Activated CD4-positive, alpha-beta memory T cell treated with anti-CD3 and anti-CD28 coated beads, Interleukin-2, amount 10 ng/mL, durations not matched to agents 7 days and 5 days (primary cell): ENCODE data around the gene SEZ6L. TPM values are rescaled to one million over a fixed set of nuclear protein-coding genes. Genes with fewer than 3 reads are reported as not detected.
"Not testable (repeated sequence)": the region's sequence is repeated elsewhere in the genome, so short reads cannot be mapped to it uniquely, and the experiment has no call there.

Experiments
- CTCF ChIA-PET: fragments of 350-600 bp; sonication (Branson Sonifier 250); formaldehyde crosslinking; loops from one replicate; lab custom pipeline; 2021; ENCODE audit warnings: antibody characterized with exemption, inconsistent platforms; lab: Charles Lee
- POLR2A ChIA-PET: fragments of 350-600 bp; sonication (Branson Sonifier 250); formaldehyde crosslinking; loops from one replicate; lab custom pipeline; 2021; ENCODE audit warnings: antibody characterized with exemption; lab: Charles Lee
- DNase-seq: peaks from one replicate; pipeline ENCODE4 v3.0.0-alpha.2; 2020
- H3K27ac Mint-ChIP-seq: one replicate; pipeline ENCODE4 v1.8.0; 2021; ENCODE audit warnings: mild to moderate bottlenecking, mixed read lengths
- H3K27me3 Mint-ChIP-seq: one replicate; pipeline ENCODE4 v1.8.0; 2021; ENCODE audit warnings: mixed read lengths
- H3K36me3 Mint-ChIP-seq: one replicate; pipeline ENCODE4 v1.8.0; 2021; ENCODE audit warnings: low read depth, mixed read lengths
- H3K4me1 Mint-ChIP-seq: one replicate; pipeline ENCODE4 v1.8.0; 2021; ENCODE audit warnings: mixed read lengths
- H3K4me3 Mint-ChIP-seq: one replicate; pipeline ENCODE4 v1.8.0; 2021; ENCODE audit warnings: mild to moderate bottlenecking, mixed read lengths
- H3K9me3 Mint-ChIP-seq: one replicate; pipeline ENCODE4 v1.8.0; 2021; ENCODE audit warnings: mixed read lengths
- total RNA-seq, 2 experiments: library from RNA; stranded (reverse); gene quantifications; one replicate each; pipeline ENCODE4 v1.2.3, GENCODE V29; 2021

The SEZ6L gene
- total RNA-seq, 2 experiments from 2014 or later = not detected

DNA sequence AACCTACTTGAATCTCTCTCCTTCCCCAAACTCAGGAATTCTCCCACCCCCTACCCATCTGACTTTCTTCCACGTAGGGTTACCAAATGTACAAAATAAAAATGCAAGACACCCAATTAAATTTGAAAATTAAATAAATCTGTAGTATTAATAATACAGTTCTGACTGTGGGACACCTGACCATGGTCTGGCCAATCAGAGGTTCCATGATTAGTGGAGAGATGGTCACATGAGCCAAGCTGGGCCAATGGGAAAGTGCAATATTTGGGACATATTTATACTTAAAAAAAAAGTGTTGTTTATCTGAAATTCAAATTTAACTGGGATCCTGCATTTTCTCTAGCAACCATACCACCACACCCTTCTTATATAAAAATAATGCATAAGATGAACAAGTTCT is 230.0 kb downstream of the SEZ6L start:
- H3K27me3 Mint-ChIP-seq = peaks cover 1% of the 10 kb centered on the region
- no peaks in the 10 kb centered on the region for H3K9me3 Mint-ChIP-seq
- H3K4me3 Mint-ChIP-seq = no peak overlapping the region
- POLR2A ChIA-PET = no interaction called here
- no peaks in the 10 kb centered on the region for H3K36me3 Mint-ChIP-seq
- H3K27ac Mint-ChIP-seq = no peak overlapping the region
- CTCF ChIA-PET = interaction anchor here (0.7 to 2.0 kb wide), 4 partner anchors 58 to 69 kb away, joined by 3 to 11 read pairs (median 7); no protein-coding TSS in a partner anchor
- H3K4me1 Mint-ChIP-seq = peaks cover 9% of the 10 kb centered on the region
- no peak for DNase-seq

DNA sequence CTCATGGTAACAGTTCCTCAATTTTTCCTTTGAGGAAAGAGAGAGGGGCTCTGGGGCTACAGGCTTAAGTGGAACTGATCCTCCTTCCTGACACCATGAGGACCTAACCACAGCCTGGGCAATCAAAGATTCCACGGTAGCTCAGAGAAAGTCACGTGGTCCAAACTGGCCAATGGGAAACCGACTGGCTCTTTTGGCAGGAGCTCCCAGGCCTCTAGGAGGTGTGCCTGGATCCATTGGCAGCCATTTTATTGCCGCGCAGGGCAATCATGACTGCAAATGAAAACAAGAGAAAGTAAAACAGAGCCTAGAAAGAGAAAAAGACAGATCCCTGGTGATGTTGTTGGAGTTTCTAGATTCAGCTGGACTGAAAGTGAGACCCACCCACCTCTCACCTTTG is 232.5 kb downstream of the SEZ6L start:
- ChIA-PET POLR2A (no interaction called here), CTCF (interaction anchor here (1.4 kb wide), 1 partner anchor 59 kb away, joined by 7 read pairs; no protein-coding TSS in a partner anchor)
- Mint-ChIP-seq H3K27me3 (peaks cover 9% of the 10 kb centered on the region), H3K27ac (no peak overlapping the region), H3K36me3 (no peaks in the 10 kb centered on the region), H3K4me1 (peaks cover 14% of the 10 kb centered on the region), H3K4me3 (no peak overlapping the region), H3K9me3 (no peaks in the 10 kb centered on the region)
- no peak for DNase-seq

DNA sequence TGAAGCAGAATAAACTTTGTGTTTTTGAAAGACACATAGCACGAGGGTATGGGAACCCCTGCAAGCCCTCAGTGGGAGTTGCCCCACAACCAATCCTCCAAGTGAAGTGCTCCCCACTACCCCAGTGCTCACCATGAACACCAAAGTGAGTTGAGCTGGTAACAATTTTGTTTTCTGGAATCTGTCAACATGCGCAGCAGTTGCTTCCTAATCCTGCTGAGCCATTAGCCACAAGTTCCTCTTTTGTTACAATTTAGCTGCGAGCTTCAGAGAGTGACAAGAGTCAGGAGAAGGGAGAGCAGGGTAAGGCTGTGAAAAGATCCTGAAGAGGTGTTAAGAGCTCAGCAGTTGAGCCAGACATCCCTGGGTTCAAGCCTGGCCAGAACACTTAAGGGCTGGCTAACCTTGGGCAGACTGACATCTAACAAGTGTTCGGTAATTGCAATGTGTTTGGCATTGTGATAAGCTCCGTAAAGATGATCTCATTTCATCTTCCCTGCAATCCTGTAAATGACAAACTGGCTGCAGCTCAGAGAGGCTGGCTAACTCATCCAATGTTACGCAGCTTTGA is 235.7 kb downstream of the SEZ6L start:
- no peak for DNase-seq
- no peaks in the 10 kb centered on the region for H3K36me3 Mint-ChIP-seq
- no peaks in the 10 kb centered on the region for H3K9me3 Mint-ChIP-seq
- peaks cover 13% of the 10 kb centered on the region for H3K27me3 Mint-ChIP-seq
- POLR2A ChIA-PET = interaction anchor here (1.0 kb wide), 1 partner anchor 24 kb away, joined by 4 read pairs; the partner anchor contains the start of gene ASPHD2
- H3K4me1 Mint-ChIP-seq = peaks cover 9% of the 10 kb centered on the region
- CTCF ChIA-PET = interaction anchor here (0.7 to 1.1 kb wide), 2 partner anchors 44 to 274 kb away, joined by 3 read pairs; no protein-coding TSS in a partner anchor
- no peak overlapping the region for H3K27ac Mint-ChIP-seq
- H3K4me3 Mint-ChIP-seq = no peak overlapping the region

DNA sequence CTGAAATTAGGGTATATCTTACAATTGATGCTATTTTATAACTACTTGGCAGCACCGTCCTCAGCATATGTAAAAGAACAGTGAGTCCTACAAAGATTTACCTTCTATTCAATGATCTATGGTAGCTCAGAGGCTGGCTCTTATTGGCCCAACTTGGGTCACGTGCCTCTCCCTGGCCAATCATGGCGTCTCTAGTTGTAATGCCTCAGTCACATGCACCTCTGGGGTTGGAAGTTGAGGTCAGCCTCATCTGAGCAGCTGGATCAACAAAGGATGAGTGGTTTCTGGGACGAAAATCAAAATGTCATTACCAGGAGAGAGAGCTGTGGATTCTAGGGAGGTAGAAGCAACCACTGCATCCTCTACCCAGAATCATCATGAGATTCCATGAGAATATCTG is 236.9 kb downstream of the SEZ6L start:
- Mint-ChIP-seq H3K9me3 (no peaks in the 10 kb centered on the region), H3K36me3 (no peaks in the 10 kb centered on the region), H3K4me3 (no peak overlapping the region), H3K27ac (no peak overlapping the region), H3K4me1 (peaks cover 9% of the 10 kb centered on the region), H3K27me3 (peaks cover 13% of the 10 kb centered on the region)
- ChIA-PET POLR2A (interaction anchor here (0.6 kb wide), 1 partner anchor 70 kb away, joined by 4 read pairs; no protein-coding TSS in a partner anchor), CTCF (interaction anchor here (1.1 kb wide), 1 partner anchor 45 kb away, joined by 3 read pairs; no protein-coding TSS in a partner anchor)
- no peak for DNase-seq

DNA sequence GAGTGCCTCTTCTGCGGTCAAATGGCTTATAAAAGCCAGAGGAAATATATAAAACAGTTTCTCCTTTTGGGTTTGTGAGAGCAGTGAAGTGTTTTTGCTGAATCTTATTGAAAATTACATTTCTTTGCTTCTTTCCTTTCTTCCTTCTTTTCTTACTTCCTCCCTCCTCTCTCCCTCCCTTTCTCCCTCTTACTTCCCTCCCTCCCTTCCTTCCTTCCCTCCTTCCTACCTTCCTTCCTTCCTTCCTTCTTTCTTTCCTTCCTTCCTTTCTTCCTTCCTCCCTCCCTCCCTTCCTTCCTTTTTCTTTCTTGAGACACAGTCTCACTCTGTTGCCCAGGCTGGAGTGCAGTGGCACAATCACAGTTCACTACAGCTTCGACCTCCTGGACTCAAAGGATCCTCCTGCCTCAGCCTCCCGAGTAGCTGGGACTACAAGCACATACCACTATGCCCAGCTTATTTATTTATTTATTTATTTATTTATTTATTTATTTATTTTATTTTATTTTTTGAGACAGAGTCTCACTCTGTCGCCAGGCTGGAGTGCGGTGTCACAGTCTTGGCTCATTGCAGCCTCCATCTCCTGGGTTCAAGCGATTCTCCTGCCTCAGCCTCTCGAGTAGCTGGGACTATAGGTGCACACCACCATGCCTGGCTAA is 239.4 kb downstream of the SEZ6L start:
- DNase-seq, H3K4me3 Mint-ChIP-seq, H3K4me1 Mint-ChIP-seq, H3K9me3 Mint-ChIP-seq, H3K27ac Mint-ChIP-seq, H3K36me3 Mint-ChIP-seq, POLR2A ChIA-PET: not testable (repeated sequence)
- peaks cover 15% of the 10 kb centered on the region for H3K27me3 Mint-ChIP-seq
- CTCF ChIA-PET = interaction anchor here (1.4 kb wide), 1 partner anchor 54 kb away, joined by 4 read pairs; no protein-coding TSS in a partner anchor

DNA sequence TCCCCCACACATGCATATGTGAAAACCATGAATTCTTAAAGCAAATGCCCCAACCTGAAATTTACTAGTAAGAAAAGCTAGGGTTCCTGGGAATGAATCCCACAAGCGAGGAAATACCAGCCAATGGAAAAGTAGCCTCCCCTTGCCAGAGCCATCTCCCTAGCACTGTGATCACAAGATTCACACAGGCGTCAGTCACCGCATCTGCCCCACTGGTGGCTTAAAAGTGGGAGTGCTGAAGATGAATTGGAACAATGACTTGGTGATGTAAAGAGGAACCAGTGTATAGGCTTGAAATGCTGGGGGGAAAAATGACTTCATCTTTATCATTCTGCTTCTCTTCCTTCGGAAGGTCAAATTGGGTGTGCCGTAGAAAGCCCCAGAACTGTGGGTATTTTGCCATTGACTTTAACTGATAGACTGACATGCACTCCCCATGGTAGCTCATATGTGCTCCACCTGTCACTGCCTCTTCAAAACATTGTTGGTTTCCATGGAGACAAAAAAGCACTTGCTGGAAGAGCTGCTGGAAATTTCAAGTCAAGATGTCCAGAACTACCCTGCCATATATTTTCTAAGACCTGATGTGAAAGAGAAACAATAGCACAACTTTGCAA is 240.6 kb downstream of the SEZ6L start:
- H3K9me3 Mint-ChIP-seq = no peaks in the 10 kb centered on the region

DNA sequence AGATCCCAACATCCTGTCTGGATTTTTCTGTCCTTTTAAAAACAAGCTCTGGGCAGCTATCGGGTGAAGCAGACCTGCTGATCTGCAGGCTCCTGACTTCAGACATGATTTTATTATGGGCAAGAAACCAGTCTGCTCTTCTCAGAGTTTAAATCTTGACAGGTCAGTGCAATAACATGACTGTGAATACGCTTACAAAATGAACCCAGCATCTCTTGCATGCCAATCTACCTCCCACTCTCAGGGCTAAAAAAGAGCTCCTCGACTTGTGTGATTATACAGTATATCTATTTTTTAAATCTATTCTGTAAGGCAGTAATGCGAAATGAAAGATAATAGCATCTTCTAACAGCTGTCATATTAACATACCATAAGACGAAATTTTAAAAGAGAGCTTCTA is 241.1 kb downstream of the SEZ6L start:
- Mint-ChIP-seq H3K9me3 (no peaks in the 10 kb centered on the region), H3K27me3 (peaks cover 10% of the 10 kb centered on the region), H3K4me1 (no peaks in the 10 kb centered on the region), H3K27ac (no peak overlapping the region), H3K36me3 (no peaks in the 10 kb centered on the region), H3K4me3 (no peak overlapping the region)
- ChIA-PET CTCF (interaction anchor here (1.4 kb wide), 1 partner anchor 45 kb away, joined by 4 read pairs; no protein-coding TSS in a partner anchor), POLR2A (interaction anchor here (0.7 kb wide), 1 partner anchor 23 kb away, joined by 3 read pairs; no protein-coding TSS in a partner anchor)
- no peak for DNase-seq

More for the DNA sequence above, 240.6 kb downstream of the SEZ6L start:
- peaks cover 10% of the 10 kb centered on the region for H3K27me3 Mint-ChIP-seq
- H3K27ac Mint-ChIP-seq = no peak overlapping the region
- peaks cover under 1% of the 10 kb centered on the region for H3K4me1 Mint-ChIP-seq
- no peak overlapping the region for H3K4me3 Mint-ChIP-seq
- POLR2A ChIA-PET = no interaction called here
- no peak for DNase-seq
- CTCF ChIA-PET = interaction anchor here (1.4 kb wide), 1 partner anchor 52 kb away, joined by 4 read pairs; no protein-coding TSS in a partner anchor
- H3K36me3 Mint-ChIP-seq = no peaks in the 10 kb centered on the region

DNA sequence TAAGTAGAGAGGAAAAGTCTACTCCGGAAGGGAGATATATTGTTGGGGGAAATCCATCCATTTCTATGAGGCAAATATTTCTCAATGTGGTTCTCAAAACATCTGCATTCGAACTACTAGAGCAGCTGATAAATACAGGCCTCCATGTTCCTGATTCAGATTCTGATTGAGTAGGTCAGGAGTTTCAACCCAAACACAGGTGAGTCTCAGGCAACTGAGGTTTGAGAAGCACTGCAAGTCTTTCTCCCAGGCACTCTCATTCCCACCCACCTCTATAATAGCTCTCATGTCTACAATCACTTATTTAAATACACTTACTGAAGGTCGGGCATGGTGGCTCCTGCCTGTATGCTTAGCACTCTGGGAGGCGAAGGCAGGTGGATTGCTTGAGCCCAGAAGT is 245.1 kb downstream of the SEZ6L start:
- Mint-ChIP-seq H3K36me3 (no peaks in the 10 kb centered on the region), H3K4me3 (no peak overlapping the region), H3K27ac (no peak overlapping the region), H3K4me1 (no peaks in the 10 kb centered on the region), H3K9me3 (no peaks in the 10 kb centered on the region), H3K27me3 (peaks cover 13% of the 10 kb centered on the region)
- ChIA-PET POLR2A (no interaction called here), CTCF (no interaction called here)
- DNase-seq = no peak

DNA sequence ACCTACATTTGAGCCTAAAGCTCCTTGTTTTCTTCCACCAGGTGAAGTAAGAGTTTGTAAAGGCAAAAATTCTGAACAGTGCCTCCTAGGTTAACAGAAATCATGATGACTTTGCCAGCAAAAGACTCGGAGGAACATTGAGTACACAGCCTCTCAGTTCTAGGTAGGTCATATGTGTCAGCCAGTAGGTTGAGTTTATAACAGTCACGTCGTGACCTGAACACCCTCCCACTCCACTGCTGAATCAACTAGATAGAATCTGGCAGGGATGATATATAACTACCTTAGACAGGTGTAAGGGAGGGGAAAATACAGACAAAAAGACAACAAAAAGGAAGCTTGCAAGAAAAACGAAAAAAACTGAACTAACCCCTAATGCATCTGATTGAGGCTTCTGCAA is 247.0 kb downstream of the SEZ6L start:
- DNase-seq = no peak
- ChIA-PET CTCF (no interaction called here), POLR2A (interaction anchor here (0.8 kb wide), 1 partner anchor 26 kb away, joined by 3 read pairs; no protein-coding TSS in a partner anchor)
- H3K4me1 Mint-ChIP-seq = no peaks in the 10 kb centered on the region
- no peaks in the 10 kb centered on the region for H3K9me3 Mint-ChIP-seq
- H3K36me3 Mint-ChIP-seq = no peaks in the 10 kb centered on the region
- no peak overlapping the region for H3K27ac Mint-ChIP-seq
- H3K4me3 Mint-ChIP-seq = no peak overlapping the region
- H3K27me3 Mint-ChIP-seq = peaks cover 22% of the 10 kb centered on the region

DNA sequence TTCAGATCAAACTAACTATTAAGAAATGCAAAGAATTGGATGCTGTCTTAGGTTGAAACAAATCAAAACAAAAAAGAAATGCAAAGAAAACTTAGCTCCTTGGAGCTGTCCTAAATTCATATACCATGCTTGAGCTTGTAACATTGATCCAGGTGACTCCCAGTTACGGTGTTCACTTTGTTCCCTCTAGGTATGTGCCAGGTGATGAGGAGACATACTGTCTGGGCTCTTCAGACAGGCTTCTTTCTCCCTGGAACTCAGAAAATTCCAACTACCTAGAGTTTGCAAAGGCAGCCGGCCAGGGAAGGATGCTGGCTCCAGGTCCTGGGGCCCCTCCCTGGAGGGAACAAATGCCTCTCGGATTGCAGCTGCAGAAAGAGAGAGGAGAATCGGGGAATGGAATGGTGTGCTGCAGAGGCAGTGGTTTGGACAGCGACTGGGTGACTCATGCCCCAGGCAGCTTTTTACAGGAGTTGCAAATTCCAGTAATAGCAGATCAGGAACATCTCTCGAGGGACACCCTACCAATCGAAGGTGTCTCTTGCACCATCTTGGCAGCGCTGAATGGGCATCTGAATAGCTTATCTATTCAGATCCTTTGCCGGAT is 247.5 kb downstream of the SEZ6L start:
- Mint-ChIP-seq H3K4me1 (no peaks in the 10 kb centered on the region), H3K27me3 (peaks cover 25% of the 10 kb centered on the region), H3K27ac (no peak overlapping the region), H3K9me3 (no peaks in the 10 kb centered on the region), H3K4me3 (no peak overlapping the region), H3K36me3 (no peaks in the 10 kb centered on the region)
- POLR2A ChIA-PET = interaction anchor here (0.8 kb wide), 1 partner anchor 26 kb away, joined by 3 read pairs; no protein-coding TSS in a partner anchor
- CTCF ChIA-PET = no interaction called here
- no peak for DNase-seq

DNA sequence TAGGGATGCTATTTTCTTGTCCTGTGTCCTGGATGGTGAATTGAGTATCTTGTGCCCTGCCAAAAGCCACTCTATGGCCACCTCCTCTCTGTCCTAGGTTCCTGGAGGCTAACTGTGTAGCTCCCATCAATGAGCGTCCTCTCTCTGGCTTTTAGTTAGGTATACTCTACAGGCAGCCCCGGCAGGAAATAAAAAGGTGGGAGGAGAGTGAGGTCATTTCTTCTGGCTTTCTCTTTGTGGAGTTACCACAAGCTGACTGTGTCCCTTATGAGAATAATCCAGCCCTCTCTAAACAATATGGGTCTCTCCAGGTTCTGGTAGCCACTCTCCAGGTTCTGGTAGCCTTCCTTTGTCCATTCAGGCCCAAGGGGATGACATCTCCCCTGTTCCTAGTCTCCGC is 248.1 kb downstream of the SEZ6L start:
- no peaks in the 10 kb centered on the region for H3K36me3 Mint-ChIP-seq
- no peak overlapping the region for H3K27ac Mint-ChIP-seq
- peaks cover 27% of the 10 kb centered on the region for H3K27me3 Mint-ChIP-seq
- H3K4me3 Mint-ChIP-seq = no peak overlapping the region
- no peak for DNase-seq
- no peaks in the 10 kb centered on the region for H3K9me3 Mint-ChIP-seq
- ChIA-PET POLR2A (no interaction called here), CTCF (no interaction called here)
- no peaks in the 10 kb centered on the region for H3K4me1 Mint-ChIP-seq

DNA sequence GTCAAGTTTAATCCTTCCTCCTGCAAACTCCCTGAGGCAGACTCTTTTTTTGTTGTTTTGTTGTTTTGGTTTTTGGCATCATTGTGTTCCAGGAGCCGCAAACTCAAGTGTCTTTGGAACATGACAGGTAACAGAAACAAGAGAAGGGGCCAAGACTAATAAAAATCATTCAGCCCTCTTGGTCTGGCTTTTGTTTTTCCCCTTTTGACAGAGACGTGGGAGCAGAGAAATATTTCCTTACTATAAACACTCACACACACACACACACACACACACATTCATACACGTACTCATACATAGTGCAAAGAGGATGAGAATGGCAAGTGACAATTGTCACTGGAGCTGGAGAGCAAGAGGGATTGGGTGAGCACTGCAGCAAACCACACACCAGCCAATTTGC is 249.4 kb downstream of the SEZ6L start:
- no peak overlapping the region for H3K4me3 Mint-ChIP-seq
- H3K27me3 Mint-ChIP-seq = peaks cover 31% of the 10 kb centered on the region
- POLR2A ChIA-PET = interaction anchor here (1.0 kb wide), 1 partner anchor 10 kb away, joined by 4 read pairs; no protein-coding TSS in a partner anchor
- peaks cover 6% of the 10 kb centered on the region for H3K9me3 Mint-ChIP-seq
- DNase-seq = no peak
- H3K27ac Mint-ChIP-seq = no peak overlapping the region
- no peaks in the 10 kb centered on the region for H3K36me3 Mint-ChIP-seq
- no peaks in the 10 kb centered on the region for H3K4me1 Mint-ChIP-seq
- CTCF ChIA-PET = no interaction called here
